SK-N-MC (cell line): ENCODE data around the gene MYO16.
"Not testable (repeated sequence)": the region's sequence is repeated elsewhere in the genome, so short reads cannot be mapped to it uniquely, and the experiment has no call there.

Source experiments
- DNase-seq: peaks from one replicate; pipeline ENCODE4 v3.0.0-alpha.2; 2011; ENCODE audit warnings: low read depth, low spot score
- H3K27ac ChIP-seq: fragments of 200-600 bp; sonication (generic); 2 replicates; pipeline ENCODE4 v1.5.1; 2016; ENCODE audit warnings: mixed run types
- H3K36me3 ChIP-seq: fragments of 200-600 bp; sonication (generic); 2 replicates; pipeline ENCODE4 v1.6.1; 2017; ENCODE audit warnings: antibody characterized with exemption, low read length, mixed read lengths; ENCODE audit not compliant: insufficient read depth
- H3K4me3 ChIP-seq: fragments of 200-600 bp; sonication (generic); 2 replicates; pipeline ENCODE4 v1.5.1; 2016
- H3K9ac ChIP-seq: fragments of 200-600 bp; sonication (generic); 2 replicates; pipeline ENCODE4 v1.8.0; 2017; ENCODE audit warnings: mixed run types, mixed read lengths; ENCODE audit not compliant: insufficient read length
- H3K9me3 ChIP-seq: fragments of 200-600 bp; sonication (generic); 2 replicates; pipeline ENCODE4 v1.6.1; 2017; ENCODE audit warnings: low read depth, mild to moderate bottlenecking, antibody characterized with exemption, low read length, moderate library complexity, mixed read lengths
- EZH2 ChIP-seq: fragments of 200-600 bp; sonication (generic); IDR thresholded peaks from one replicate; pipeline ENCODE4 v1.6.1; 2017; ENCODE audit warnings: antibody characterized with exemption
- FOXP2 ChIP-seq: optimal IDR thresholded peaks from 2 replicates; pipeline ENCODE3; 2011; ENCODE audit warnings: mild to moderate bottlenecking, moderate library complexity; ENCODE audit not compliant: insufficient read depth; ENCODE audit errors: extremely low read length, control extremely low read depth
- POLR2AphosphoS5 ChIP-seq: IDR thresholded peaks from 2 replicates; pipeline ENCODE4 v1.6.1; 2012; ENCODE audit warnings: mild to moderate bottlenecking, low read depth, low read length, borderline replicate concordance

The MYO16 gene

GRCh38 chr13:109209526-109209925 is 580.1 kb downstream of the MYO16 start:
- Histone ChIP-seq H3K9me3 (no peaks in the 10 kb centered on the region), H3K27ac (no peak overlapping the region), H3K9ac (no peak overlapping the region), H3K4me3 (no peak overlapping the region), H3K36me3 (no peaks in the 10 kb centered on the region)
- TF ChIP-seq FOXP2 (no peak), EZH2 (no peak), POLR2AphosphoS5 (no peak)
- no peak for DNase-seq

GRCh38 chr13:109211616-109212015 is 582.2 kb downstream of the MYO16 start:
- no peak for DNase-seq
- no peak for TF ChIP-seq FOXP2
- TF ChIP-seq POLR2AphosphoS5: no peak
- no peak for TF ChIP-seq EZH2
- Histone ChIP-seq H3K27ac (no peak overlapping the region), H3K9me3 (no peaks in the 10 kb centered on the region), H3K4me3 (no peak overlapping the region), H3K36me3 (no peaks in the 10 kb centered on the region), H3K9ac (no peak overlapping the region)

DNA sequence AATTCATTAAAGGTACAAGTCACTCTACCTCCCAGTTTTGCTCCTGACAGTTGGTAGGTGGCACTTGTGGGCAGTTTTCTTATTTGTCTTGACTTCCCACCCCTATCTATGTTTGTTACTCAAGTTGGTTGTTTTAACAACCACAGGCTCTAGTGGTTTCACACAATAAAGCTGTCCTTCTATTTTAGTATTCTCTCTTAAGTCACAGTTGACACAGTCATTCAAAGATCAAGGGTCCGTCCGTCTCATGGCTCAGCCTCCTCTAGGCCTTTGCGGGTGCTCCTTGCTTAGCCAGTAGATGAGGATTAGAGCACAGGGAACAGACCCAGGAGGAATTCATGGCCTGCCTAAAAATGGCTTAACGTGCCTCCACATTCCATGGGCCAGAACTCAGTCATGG is 583.2 kb downstream of the MYO16 start:
- Histone ChIP-seq H3K36me3 (no peaks in the 10 kb centered on the region), H3K27ac (no peak overlapping the region), H3K9me3 (no peaks in the 10 kb centered on the region), H3K4me3 (no peak overlapping the region), H3K9ac (no peak overlapping the region)
- no peak for TF ChIP-seq FOXP2
- no peak for TF ChIP-seq POLR2AphosphoS5
- TF ChIP-seq EZH2: no peak
- DNase-seq: no peak

GRCh38 chr13:109213714-109214113 is 584.3 kb downstream of the MYO16 start:
- DNase-seq: no peak
- no peak overlapping the region for H3K9ac ChIP-seq
- TF ChIP-seq EZH2 (no peak), POLR2AphosphoS5 (no peak)
- H3K4me3 ChIP-seq: no peak overlapping the region
- no peaks in the 10 kb centered on the region for H3K9me3 ChIP-seq
- H3K36me3 ChIP-seq: no peaks in the 10 kb centered on the region
- H3K27ac ChIP-seq: no peak overlapping the region

DNA sequence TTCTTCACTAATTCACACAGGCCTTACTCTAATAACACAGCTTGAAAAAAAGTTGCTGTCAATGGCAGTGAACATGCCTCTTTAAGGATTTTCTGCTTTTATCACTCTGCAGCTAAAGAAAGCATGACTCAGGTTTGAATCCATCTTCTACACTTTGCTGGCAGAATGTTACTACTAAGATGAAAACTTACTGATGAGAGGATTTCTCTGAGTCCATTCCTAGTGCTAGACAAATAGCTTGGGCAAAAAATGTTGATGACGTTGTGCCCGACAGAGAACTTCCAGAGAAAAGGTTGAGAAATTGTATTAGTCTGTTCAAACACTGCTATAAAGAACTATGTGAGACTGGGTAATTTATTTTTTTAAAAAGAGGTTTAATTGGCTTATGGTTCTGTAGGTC is 585.0 kb downstream of the MYO16 start:
- Histone ChIP-seq H3K36me3 (no peaks in the 10 kb centered on the region), H3K27ac (no peak overlapping the region), H3K9me3 (no peaks in the 10 kb centered on the region), H3K9ac (no peak overlapping the region), H3K4me3 (no peak overlapping the region)
- no peak for DNase-seq
- TF ChIP-seq FOXP2 (no peak), POLR2AphosphoS5 (no peak), EZH2 (no peak)

DNA sequence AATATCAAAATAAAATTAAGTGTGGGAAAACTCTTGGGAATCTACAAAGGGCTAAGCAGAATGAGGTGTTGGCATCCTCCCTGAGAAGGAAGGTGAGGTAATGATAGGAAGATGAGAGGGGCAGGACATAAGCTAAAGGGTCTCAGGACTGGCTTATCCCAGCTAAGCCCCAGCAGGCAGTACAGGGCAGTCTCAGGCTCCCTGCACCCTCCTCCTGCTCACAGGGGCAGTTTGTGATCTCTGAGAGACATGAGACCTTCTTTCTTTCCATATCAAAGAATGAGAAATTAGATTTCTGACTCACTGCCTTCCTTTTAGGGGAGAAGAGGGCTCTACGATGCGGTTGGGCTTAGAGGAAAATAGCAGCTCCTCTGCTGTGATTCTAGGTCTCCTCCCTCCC is 586.0 kb downstream of the MYO16 start:
- no peak for DNase-seq
- no peak overlapping the region for H3K4me3 ChIP-seq
- H3K9me3 ChIP-seq: no peaks in the 10 kb centered on the region
- TF ChIP-seq FOXP2 (no peak), EZH2 (no peak), POLR2AphosphoS5 (no peak)
- H3K36me3 ChIP-seq: no peaks in the 10 kb centered on the region
- H3K9ac ChIP-seq: no peak overlapping the region
- H3K27ac ChIP-seq: no peak overlapping the region

DNA sequence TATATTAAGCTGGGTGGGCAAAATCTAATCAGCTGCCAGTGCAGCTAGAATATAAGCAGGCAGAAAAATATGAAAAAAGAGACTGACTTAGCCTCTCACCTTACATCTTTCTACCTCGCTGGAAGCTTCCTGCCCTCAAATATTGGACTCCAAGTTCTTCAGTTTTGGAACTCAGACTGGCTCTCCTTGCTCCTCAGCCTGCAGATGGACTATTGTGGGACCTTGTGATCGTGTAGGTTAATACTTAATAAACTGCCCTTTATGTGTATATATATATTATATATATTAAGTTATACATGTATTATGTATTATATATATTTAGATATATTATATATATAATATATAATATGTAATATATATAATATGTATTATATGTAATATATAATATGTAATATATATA is 588.1 kb downstream of the MYO16 start:
- H3K36me3 ChIP-seq, H3K4me3 ChIP-seq, DNase-seq, H3K9ac ChIP-seq, H3K27ac ChIP-seq, H3K9me3 ChIP-seq: not testable (repeated sequence)

DNA sequence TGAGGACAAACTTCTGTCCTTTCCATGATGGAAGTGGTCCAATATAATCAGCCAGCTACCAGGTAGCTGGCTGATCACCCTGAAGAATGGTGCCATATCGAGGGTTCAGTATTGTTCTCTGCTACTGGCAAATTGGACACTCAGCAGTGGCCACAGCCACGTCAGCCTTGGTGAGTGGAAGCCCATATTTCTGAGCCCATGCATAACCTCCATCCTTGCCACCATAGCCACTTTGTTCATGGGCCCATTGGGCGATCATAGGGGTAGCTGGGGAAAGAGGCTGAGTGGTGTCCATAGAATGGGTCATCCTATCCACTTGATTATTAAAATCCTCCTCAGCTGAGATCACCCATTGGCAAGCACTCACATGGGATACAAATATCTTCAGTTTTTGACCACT is 591.2 kb downstream of the MYO16 start:
- Histone ChIP-seq H3K36me3 (no peaks in the 10 kb centered on the region), H3K9me3 (0 out of 2 replicates have a peak, but pooled peaks cover 9% of the 10 kb centered on the region), H3K9ac (no peak overlapping the region), H3K4me3 (no peak overlapping the region), H3K27ac (no peak overlapping the region)
- no peak for DNase-seq
- TF ChIP-seq POLR2AphosphoS5 (no peak), EZH2 (no peak), FOXP2 (no peak)

DNA sequence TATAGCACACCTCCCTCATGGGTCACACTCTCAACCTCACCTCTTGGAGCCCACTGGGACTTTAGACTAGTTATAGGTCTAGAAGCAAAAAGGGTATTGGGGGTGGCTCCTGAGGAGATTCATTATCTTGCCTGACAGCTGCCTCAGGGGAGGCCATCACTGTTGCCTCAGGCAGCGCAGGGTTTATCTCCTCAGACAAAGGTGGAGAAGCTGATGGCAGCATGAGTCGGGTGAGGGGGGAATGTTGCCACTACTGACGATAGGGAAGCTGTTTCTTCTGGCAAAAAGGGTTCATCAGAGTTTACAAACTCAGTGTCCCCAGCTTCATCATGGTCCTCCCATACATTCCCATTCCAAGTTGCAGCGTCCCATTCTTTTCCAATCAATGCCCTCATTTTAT is 594.6 kb downstream of the MYO16 start:
- no peak for TF ChIP-seq EZH2
- no peak for TF ChIP-seq POLR2AphosphoS5
- TF ChIP-seq FOXP2: no peak
- H3K9me3 ChIP-seq: 0 out of 2 replicates have a peak, but pooled peaks cover 9% of the 10 kb centered on the region

More for the DNA sequence above, 594.6 kb downstream of the MYO16 start:
- H3K9ac ChIP-seq: no peak overlapping the region
- DNase-seq: no peak
- H3K27ac ChIP-seq: no peak overlapping the region
- H3K36me3 ChIP-seq: no peaks in the 10 kb centered on the region
- no peak overlapping the region for H3K4me3 ChIP-seq
